K562 (cell line): ENCODE results near the gene PARD6B. TPM values are rescaled to one million over a fixed set of nuclear protein-coding genes. Genes with fewer than 3 reads are reported as not detected.

Experiments used
- ATAC-seq: fragments of 200-7000 bp; cut with Tn5 transposase; 3 replicates; pipeline ENCODE4 v1.9.1; 2020; ENCODE audit warnings: moderate library complexity
- BruUV-seq: library from RNA; stranded (reverse); fragments of 400-500 nt; replicated peaks from 2 replicates; lab custom pipeline; 2021; lab: Mats Ljungman, UMichigan
- CTCF ChIA-PET: fragments of 300-600 bp; formaldehyde crosslinking; extraction: SDS; loops from one replicate; lab custom pipeline; 2021; ENCODE audit warnings: low intra/inter-chr PET ratio; lab: Yijun Ruan, JAX
- POLR2A ChIA-PET: fragments of 300-600, 350-650 bp; sonication (Branson Sonifier 250); formaldehyde crosslinking; extraction: SDS; loops from one replicate; lab custom pipeline; 2021; ENCODE audit warnings: antibody characterized with exemption, inconsistent platforms; lab: Yijun Ruan, JAX
- DNase-seq, 4 experiments: peaks; one replicate each; pipeline versions ENCODE4 v3.0.0 to v3.0.0-alpha.2; 2011 to 2018; ENCODE audit warnings: low spot score in 3 of 4, mixed read lengths in 3 of 4; ENCODE audit errors: extremely low read depth in 1 of 4
- FAIRE-seq: peaks from 2 replicates; lab custom pipeline; 2011; peaks lifted over from hg19 to GRCh38; lab: Jason Lieb, UNC
- H2AFZ ChIP-seq: 2 replicates; pipeline ENCODE4 v1.6.0; 2011; ENCODE audit warnings: low read depth, low read length, control low read depth, inconsistent platforms
- H3K27ac ChIP-seq: fragments of 200-600 bp; 3 replicates; pipeline ENCODE4 v1.8.0; 2011; ENCODE audit warnings: low read depth, mild to moderate bottlenecking, control low read depth, inconsistent platforms, low read length, moderate library complexity, mixed read lengths; ENCODE audit errors: extremely low read depth
- H3K27me3 ChIP-seq, 2 experiments: fragments of 300-600 bp in 1 of 2; 2 replicates in 1 of 2; 3 replicates in 1 of 2; pipeline versions ENCODE4 v1.6.0 to v1.8.0; 2011; ENCODE audit warnings: inconsistent platforms in 2 of 2, low read length in 2 of 2, mild to moderate bottlenecking in 1 of 2, mixed read lengths in 1 of 2, moderate library complexity in 1 of 2; ENCODE audit not compliant: control insufficient read depth in 2 of 2, insufficient read depth in 2 of 2
- H3K36me3 ChIP-seq: fragments of 300-600 bp; 3 replicates; pipeline ENCODE4 v1.8.0; 2011; ENCODE audit warnings: mild to moderate bottlenecking, low read length, inconsistent platforms; ENCODE audit not compliant: control insufficient read depth, insufficient read depth
- H3K4me1 ChIP-seq, 2 experiments: fragments of 200-600 bp in 1 of 2; replicated peaks in 1 of 2; 2 replicates in 1 of 2; 3 replicates in 1 of 2; pipeline versions ENCODE4 v1.5.1 to v1.8.0; 2011; ENCODE audit warnings: inconsistent platforms in 2 of 2, low read length in 2 of 2, mild to moderate bottlenecking in 1 of 2, mixed read lengths in 1 of 2, moderate library complexity in 1 of 2; ENCODE audit not compliant: control insufficient read depth in 2 of 2, insufficient read depth in 2 of 2
- H3K4me2 ChIP-seq: 2 replicates; pipeline ENCODE4 v1.6.1; 2011; ENCODE audit warnings: low read length, control low read depth, inconsistent platforms, mixed read lengths; ENCODE audit not compliant: insufficient read depth
- H3K4me3 ChIP-seq: fragments of 200-600 bp; sonication (generic), shearing (Covaris generic); 2 replicates; pipeline ENCODE4 v1.5.1; 2016; ENCODE audit warnings: control low read depth, inconsistent platforms
- H3K79me2 ChIP-seq: fragments of 200-600 bp; 3 replicates; pipeline ENCODE4 v1.8.0; 2011; ENCODE audit warnings: low read length, inconsistent platforms; ENCODE audit not compliant: control insufficient read depth, insufficient read depth
- H3K9ac ChIP-seq, 2 experiments: 2 replicates each; pipeline versions ENCODE4 v1.6.0 to v1.6.1; 2011; ENCODE audit warnings: low read depth in 2 of 2, low read length in 2 of 2, control low read depth in 1 of 2, inconsistent platforms in 1 of 2, mild to moderate bottlenecking in 1 of 2, mixed read lengths in 1 of 2; ENCODE audit not compliant: insufficient read depth in 1 of 2
- H3K9me1 ChIP-seq: one replicate; pipeline ENCODE4 v1.6.0; 2011; ENCODE audit warnings: inconsistent platforms, mild to moderate bottlenecking, low read length, moderate library complexity; ENCODE audit not compliant: control insufficient read depth, insufficient read depth
- H3K9me3 ChIP-seq: replicated peaks from 2 replicates; pipeline ENCODE4 v1.5.1; 2011; ENCODE audit warnings: low read depth, low read length, inconsistent platforms; ENCODE audit not compliant: control insufficient read depth, insufficient read depth
- H4K20me1 ChIP-seq: replicated peaks from 2 replicates; pipeline ENCODE4 v1.6.1; 2011; ENCODE audit warnings: low read length, inconsistent platforms, mixed read lengths; ENCODE audit not compliant: control insufficient read depth, insufficient read depth
- HIVEP1 ChIP-seq: fragments of 250-450 bp; sonication (Bioruptor Pico); IDR thresholded peaks from 2 replicates; pipeline ENCODE4 v1.4.0; 2020; ENCODE audit warnings: mild to moderate bottlenecking
- MYBL2 ChIP-seq, 2 experiments: fragments of 450-650 bp in 1 of 2; sonication (generic) in 1 of 2; formaldehyde crosslinking in 1 of 2; IDR thresholded peaks; 2 replicates each; pipeline versions ENCODE4 v1.6.1 to v1.8.1; 2017 to 2022; ENCODE audit warnings: borderline replicate concordance in 1 of 2, inconsistent platforms in 1 of 2, low read depth in 1 of 2, mild to moderate bottlenecking in 1 of 2, missing genetic modification reagents in 1 of 2, moderate library complexity in 1 of 2
- WGBS: fragments of 100-300 bp; shearing (Covaris generic); methylation state at CpG from one replicate; pipeline ENCODE4 v1.1.6; 2016; ENCODE audit warnings: low coverage, mixed read lengths; ENCODE audit not compliant: insufficient coverage; ENCODE audit errors: missing lambda C conversion rate; 5-methylcytosine and 5-hydroxymethylcytosine counted together
- in situ Hi-C: fragments of 300-500 bp; cut with MboI; formaldehyde crosslinking; loops from 4 replicates; pipeline ENCODE4 v1.15.0; 2018; ENCODE audit warnings: inconsistent platforms, mixed read lengths
- intact Hi-C: fragments of 100-400 bp; cut with micrococcal nuclease; formaldehyde crosslinking; loops from 2 replicates; pipeline ENCODE4 v1.14.2; 2022
- polyA plus RNA-seq, 8 experiments: library from polyadenylated mRNA; depleted of rRNA in 4 of 8; stranded (reverse) in 5 of 8; unstranded in 3 of 8; fragments of >200 nt; fragmentation: Nextera tagmentation in 2 of 8; fragmentation: Illumina TruSeq in 1 of 8; extraction: Ambion mirVana in 2 of 8; extraction: Trizol in 1 of 8; gene quantifications; 2 replicates each; pipeline versions ENCODE4 v1.2.1 to v1.2.3, GENCODE V29; 2011 to 2014; ENCODE audit warnings: inconsistent platforms in 1 of 8, missing spikeins in 1 of 8
- total RNA-seq, 7 experiments: library from RNA; depleted of rRNA in 6 of 7; stranded (reverse); fragments of >200 nt in 6 of 7; fragmentation: Illumina TruSeq in 2 of 7; extraction: Trizol in 2 of 7; gene quantifications; 2 replicates each; pipeline versions ENCODE4 v1.2.1 to v1.2.3, GENCODE V29; 2011 to 2021; ENCODE audit warnings: low replicate concordance in 1 of 7
- TF ChIP-seq, protein P1 (sequence below): fragments of 250-450 bp; sonication (Bioruptor Pico); IDR thresholded peaks from 2 replicates; pipeline ENCODE4 v1.9.0; 2021; ENCODE audit warnings: mild to moderate bottlenecking, inconsistent platforms
- TF ChIP-seq, protein P2 (sequence below), 3 experiments: fragments of 200-800 bp in 1 of 3; fragments of 250-450 bp in 1 of 3; fragments of 450-650 bp in 1 of 3; sonication (Bioruptor Pico) in 1 of 3; sonication (Bioruptor generic) in 1 of 3; formaldehyde crosslinking in 1 of 3; IDR thresholded peaks; 2 replicates each; pipeline versions ENCODE4 v1.6.1 to v1.8.0; 2016 to 2022; ENCODE audit warnings: mild to moderate bottlenecking in 2 of 3, missing genetic modification characterization in 2 of 3, missing compliant biosample characterization in 1 of 3, moderate library complexity in 1 of 3
- TF ChIP-seq, protein P3 (sequence below), 2 experiments: fragments of 450-650 bp; IDR thresholded peaks; 2 replicates each; pipeline ENCODE4 v1.6.1; 2018; ENCODE audit warnings: mild to moderate bottlenecking in 2 of 2, low read depth in 1 of 2; ENCODE audit not compliant: partially characterized antibody in 2 of 2

Gene PARD6B
- total and polyA plus RNA-seq, 9 of the 15 experiments (the other 6 are each of a cell fraction or from before 2014, with no cell fraction given): 1.7 to 12.3 (median 5.5) TPM

DNA sequence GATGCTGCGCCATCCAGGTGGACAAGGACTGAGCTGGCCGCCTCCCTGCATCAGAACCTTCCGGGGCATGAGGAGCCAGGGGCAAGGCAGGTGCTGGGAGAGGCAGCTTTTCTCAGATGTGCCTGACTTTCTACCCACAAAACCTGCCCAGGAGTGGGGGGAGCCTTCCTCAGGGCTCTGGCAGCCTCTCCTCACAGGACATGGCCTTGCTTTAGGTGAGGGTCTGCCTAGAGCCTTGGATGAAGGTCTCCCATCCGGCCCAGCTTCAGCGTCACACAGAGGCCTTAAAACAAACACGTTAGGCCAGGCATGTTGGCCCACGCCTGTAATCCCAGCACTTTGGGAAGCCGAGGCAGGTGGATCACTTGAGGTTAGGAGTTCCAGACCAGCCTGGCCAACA is 70.9 kb downstream of the PARD6B start (continued):
- TF ChIP-seq, protein P1, sequence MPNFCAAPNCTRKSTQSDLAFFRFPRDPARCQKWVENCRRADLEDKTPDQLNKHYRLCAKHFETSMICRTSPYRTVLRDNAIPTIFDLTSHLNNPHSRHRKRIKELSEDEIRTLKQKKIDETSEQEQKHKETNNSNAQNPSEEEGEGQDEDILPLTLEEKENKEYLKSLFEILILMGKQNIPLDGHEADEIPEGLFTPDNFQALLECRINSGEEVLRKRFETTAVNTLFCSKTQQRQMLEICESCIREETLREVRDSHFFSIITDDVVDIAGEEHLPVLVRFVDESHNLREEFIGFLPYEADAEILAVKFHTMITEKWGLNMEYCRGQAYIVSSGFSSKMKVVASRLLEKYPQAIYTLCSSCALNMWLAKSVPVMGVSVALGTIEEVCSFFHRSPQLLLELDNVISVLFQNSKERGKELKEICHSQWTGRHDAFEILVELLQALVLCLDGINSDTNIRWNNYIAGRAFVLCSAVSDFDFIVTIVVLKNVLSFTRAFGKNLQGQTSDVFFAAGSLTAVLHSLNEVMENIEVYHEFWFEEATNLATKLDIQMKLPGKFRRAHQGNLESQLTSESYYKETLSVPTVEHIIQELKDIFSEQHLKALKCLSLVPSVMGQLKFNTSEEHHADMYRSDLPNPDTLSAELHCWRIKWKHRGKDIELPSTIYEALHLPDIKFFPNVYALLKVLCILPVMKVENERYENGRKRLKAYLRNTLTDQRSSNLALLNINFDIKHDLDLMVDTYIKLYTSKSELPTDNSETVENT (CRISPR knock-in tag): no peak

DNA sequence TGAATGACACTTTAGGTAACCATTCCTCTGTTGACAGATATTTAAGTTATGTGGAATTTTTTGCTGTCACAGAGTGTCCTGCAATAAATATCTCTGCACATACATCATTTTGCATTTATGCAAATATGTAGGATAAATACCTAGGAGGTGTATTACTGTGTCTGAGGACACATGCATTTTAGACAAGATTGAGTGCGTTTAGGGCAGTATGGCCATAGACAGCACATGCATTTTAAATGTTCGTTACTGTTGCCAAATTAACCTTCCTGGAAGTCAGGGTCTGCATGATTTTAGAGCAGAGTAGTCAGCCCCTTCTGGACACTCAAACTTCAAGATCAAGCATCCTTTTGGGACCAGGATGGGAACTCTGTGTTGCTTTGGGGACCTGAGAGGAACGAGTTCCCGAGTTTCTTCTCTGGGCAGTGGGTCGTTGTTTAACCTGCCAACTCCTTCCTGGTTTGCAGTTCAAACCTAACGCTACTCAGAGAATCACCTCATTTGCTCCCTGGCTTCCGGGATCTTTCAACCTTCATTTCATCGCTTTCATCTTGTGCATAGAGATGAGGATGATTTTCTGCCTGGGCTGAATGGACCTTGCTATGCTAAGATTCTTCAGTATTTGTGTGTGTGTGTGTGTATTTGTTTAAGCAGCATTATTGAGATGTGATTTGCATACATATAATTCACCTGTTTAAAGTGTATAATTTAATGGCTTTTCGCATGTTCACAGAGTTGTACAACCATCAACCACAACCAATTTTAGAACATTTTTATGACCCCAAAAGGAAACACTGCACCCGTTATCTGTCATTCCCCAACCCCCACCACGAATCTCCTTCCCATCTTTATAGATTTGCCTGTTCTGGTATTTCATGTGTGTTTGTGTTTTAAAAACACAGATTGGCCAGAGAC is 73.3 kb downstream of the PARD6B start:
- Histone ChIP-seq H3K4me2 (no peak overlapping the region), H2AFZ (peak overlapping the region; percentile 74), H3K79me2 (no peaks in the 10 kb centered on the region), H3K4me3 (no peak overlapping the region), H3K36me3 (no peaks in the 10 kb centered on the region), H3K27ac (no peak overlapping the region), H3K9ac (no peak overlapping the region; a peak in 1 of 4 replicates), H3K9me3 (no peaks in the 10 kb centered on the region), H3K27me3 (peaks cover 6 to 19% of the 10 kb centered on the region in 2 experiments; a peak in 3 of 5 replicates), H3K4me1 (peaks cover 0 to 8% of the 10 kb centered on the region in 2 experiments; a peak in 4 of 5 replicates), H4K20me1 (no peaks in the 10 kb centered on the region; the same call in 1 of the 2 replicates), H3K9me1 (no peaks in the 10 kb centered on the region)
- intact Hi-C loops (no loop called here), in situ Hi-C loops (no loop called here)
- WGBS: 17% methylated on average over 11 of the region's 11 CpGs
- CTCF ChIA-PET: no interaction called here
- DNase-seq: no peak
- TF ChIP-seq MYBL2 (IDR thresholded peaks at IDR 0.05; ENCODE audit: low read depth): 0 out of 2 replicates have a peak, but pooled peaks have one; percentile 22
- no peak for TF ChIP-seq MYBL2 (CRISPR knock-in tag; IDR thresholded peaks at IDR 0.05; ENCODE audit: borderline replicate concordance)
- TF ChIP-seq, protein P2, sequence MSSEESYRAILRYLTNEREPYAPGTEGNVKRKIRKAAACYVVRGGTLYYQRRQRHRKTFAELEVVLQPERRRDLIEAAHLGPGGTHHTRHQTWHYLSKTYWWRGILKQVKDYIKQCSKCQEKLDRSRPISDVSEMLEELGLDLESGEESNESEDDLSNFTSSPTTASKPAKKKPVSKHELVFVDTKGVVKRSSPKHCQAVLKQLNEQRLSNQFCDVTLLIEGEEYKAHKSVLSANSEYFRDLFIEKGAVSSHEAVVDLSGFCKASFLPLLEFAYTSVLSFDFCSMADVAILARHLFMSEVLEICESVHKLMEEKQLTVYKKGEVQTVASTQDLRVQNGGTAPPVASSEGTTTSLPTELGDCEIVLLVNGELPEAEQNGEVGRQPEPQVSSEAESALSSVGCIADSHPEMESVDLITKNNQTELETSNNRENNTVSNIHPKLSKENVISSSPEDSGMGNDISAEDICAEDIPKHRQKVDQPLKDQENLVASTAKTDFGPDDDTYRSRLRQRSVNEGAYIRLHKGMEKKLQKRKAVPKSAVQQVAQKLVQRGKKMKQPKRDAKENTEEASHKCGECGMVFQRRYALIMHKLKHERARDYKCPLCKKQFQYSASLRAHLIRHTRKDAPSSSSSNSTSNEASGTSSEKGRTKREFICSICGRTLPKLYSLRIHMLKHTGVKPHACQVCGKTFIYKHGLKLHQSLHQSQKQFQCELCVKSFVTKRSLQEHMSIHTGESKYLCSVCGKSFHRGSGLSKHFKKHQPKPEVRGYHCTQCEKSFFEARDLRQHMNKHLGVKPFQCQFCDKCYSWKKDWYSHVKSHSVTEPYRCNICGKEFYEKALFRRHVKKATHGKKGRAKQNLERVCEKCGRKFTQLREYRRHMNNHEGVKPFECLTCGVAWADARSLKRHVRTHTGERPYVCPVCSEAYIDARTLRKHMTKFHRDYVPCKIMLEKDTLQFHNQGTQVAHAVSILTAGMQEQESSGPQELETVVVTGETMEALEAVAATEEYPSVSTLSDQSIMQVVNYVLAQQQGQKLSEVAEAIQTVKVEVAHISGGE (CRISPR knock-in tag; IDR thresholded peaks at IDR 0.05): peak in 1 of 3 experiments; percentile 36; a peak in 1 of 6 replicates
- TF ChIP-seq, protein P3, sequence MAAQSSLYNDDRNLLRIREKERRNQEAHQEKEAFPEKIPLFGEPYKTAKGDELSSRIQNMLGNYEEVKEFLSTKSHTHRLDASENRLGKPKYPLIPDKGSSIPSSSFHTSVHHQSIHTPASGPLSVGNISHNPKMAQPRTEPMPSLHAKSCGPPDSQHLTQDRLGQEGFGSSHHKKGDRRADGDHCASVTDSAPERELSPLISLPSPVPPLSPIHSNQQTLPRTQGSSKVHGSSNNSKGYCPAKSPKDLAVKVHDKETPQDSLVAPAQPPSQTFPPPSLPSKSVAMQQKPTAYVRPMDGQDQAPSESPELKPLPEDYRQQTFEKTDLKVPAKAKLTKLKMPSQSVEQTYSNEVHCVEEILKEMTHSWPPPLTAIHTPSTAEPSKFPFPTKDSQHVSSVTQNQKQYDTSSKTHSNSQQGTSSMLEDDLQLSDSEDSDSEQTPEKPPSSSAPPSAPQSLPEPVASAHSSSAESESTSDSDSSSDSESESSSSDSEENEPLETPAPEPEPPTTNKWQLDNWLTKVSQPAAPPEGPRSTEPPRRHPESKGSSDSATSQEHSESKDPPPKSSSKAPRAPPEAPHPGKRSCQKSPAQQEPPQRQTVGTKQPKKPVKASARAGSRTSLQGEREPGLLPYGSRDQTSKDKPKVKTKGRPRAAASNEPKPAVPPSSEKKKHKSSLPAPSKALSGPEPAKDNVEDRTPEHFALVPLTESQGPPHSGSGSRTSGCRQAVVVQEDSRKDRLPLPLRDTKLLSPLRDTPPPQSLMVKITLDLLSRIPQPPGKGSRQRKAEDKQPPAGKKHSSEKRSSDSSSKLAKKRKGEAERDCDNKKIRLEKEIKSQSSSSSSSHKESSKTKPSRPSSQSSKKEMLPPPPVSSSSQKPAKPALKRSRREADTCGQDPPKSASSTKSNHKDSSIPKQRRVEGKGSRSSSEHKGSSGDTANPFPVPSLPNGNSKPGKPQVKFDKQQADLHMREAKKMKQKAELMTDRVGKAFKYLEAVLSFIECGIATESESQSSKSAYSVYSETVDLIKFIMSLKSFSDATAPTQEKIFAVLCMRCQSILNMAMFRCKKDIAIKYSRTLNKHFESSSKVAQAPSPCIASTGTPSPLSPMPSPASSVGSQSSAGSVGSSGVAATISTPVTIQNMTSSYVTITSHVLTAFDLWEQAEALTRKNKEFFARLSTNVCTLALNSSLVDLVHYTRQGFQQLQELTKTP (IDR thresholded peaks at IDR 0.05; ENCODE audit: low read depth in 1 of 2, partially characterized antibody in 2 of 2): peak in 1 of 2 experiments; percentile 74
- TF ChIP-seq HIVEP1: no peak
- POLR2A ChIA-PET: interaction anchor here (0.6 kb wide), 2 partner anchors 50 to 362 kb away, joined by 3 to 4 read pairs; no protein-coding TSS in a partner anchor
- no peak for FAIRE-seq
- no peak for ATAC-seq
- BruUV-seq: no TSS peak
